HepG2 (cell line): ENCODE results near the gene B4GALT7. TPM values are rescaled to one million over a fixed set of nuclear protein-coding genes. Genes with fewer than 3 reads are reported as not detected.

Experiments
- AGO2 ChIP-seq: fragments of 200-400 bp; formaldehyde crosslinking; optimal IDR thresholded peaks from 2 replicates; pipeline ENCODE3; 2017; ENCODE audit warnings: mild to moderate bottlenecking, low read depth, low read length, moderate library complexity
- AKNA ChIP-seq: sonication (generic); formaldehyde crosslinking; IDR thresholded peaks from 2 replicates; pipeline ENCODE4 v1.4.0; 2020; ENCODE audit warnings: missing genetic modification reagents, borderline replicate concordance
- ARNT ChIP-seq: fragments of 450-650 bp; IDR thresholded peaks from 2 replicates; pipeline ENCODE4 v1.6.1; 2017
- CBX2 ChIP-seq, 2 experiments: fragments of 200-600 bp in 1 of 2; sonication (generic); formaldehyde crosslinking in 1 of 2; IDR thresholded peaks; 2 replicates each; pipeline versions ENCODE4 v1.7.0 to v1.8.1; 2018 to 2022; ENCODE audit warnings: low read depth in 2 of 2, low read length in 1 of 2, mild to moderate bottlenecking in 1 of 2, missing genetic modification reagents in 1 of 2
- CBX5 ChIP-seq: sonication (generic); formaldehyde crosslinking; IDR thresholded peaks from 2 replicates; pipeline ENCODE4 v1.4.0; 2020; ENCODE audit warnings: missing genetic modification reagents, borderline replicate concordance
- HMGXB3 ChIP-seq: sonication (generic); formaldehyde crosslinking; IDR thresholded peaks from 2 replicates; pipeline ENCODE4 v1.4.0; 2020; ENCODE audit warnings: missing genetic modification reagents, borderline replicate concordance
- KDM1A ChIP-seq: IDR thresholded peaks from 2 replicates; pipeline ENCODE4 v1.6.1; 2016; ENCODE audit warnings: missing compliant biosample characterization
- MAFG ChIP-seq: sonication (generic); formaldehyde crosslinking; IDR thresholded peaks from 2 replicates; pipeline ENCODE4 v1.5.1; 2020; ENCODE audit warnings: mild to moderate bottlenecking, missing genetic modification reagents
- MIER3 ChIP-seq: IDR thresholded peaks from 2 replicates; pipeline ENCODE4 v1.6.1; 2016; ENCODE audit warnings: missing compliant biosample characterization, borderline replicate concordance
- NFKBIZ ChIP-seq: IDR thresholded peaks from 2 replicates; pipeline ENCODE4 v1.6.1; 2018; ENCODE audit warnings: missing genetic modification reagents, missing compliant biosample characterization
- REL ChIP-seq: sonication (generic); formaldehyde crosslinking; conservative IDR thresholded peaks from 2 replicates; pipeline ENCODE4 v1.8.0; 2022; ENCODE audit warnings: mild to moderate bottlenecking, missing genetic modification reagents, moderate library complexity
- SCMH1 ChIP-seq: sonication (generic); formaldehyde crosslinking; IDR thresholded peaks from 2 replicates; pipeline ENCODE4 v1.9.0; 2021; ENCODE audit warnings: missing genetic modification reagents, mild to moderate bottlenecking, borderline replicate concordance
- ZBTB21 ChIP-seq: sonication (generic); formaldehyde crosslinking; IDR thresholded peaks from 2 replicates; pipeline ENCODE4 v1.4.0; 2020; ENCODE audit warnings: missing genetic modification reagents
- ZBTB37 ChIP-seq: sonication (generic); formaldehyde crosslinking; IDR thresholded peaks from 2 replicates; pipeline ENCODE4 v1.4.0; 2020; ENCODE audit warnings: mild to moderate bottlenecking, missing genetic modification reagents
- ZC3H13 ChIP-seq: sonication (generic); formaldehyde crosslinking; IDR thresholded peaks from 2 replicates; pipeline ENCODE4 v1.8.1; 2023; ENCODE audit warnings: mild to moderate bottlenecking, missing genetic modification reagents, moderate library complexity
- ZNF121 ChIP-seq: sonication (generic); formaldehyde crosslinking; IDR thresholded peaks from 2 replicates; pipeline ENCODE4 v1.5.0; 2020; ENCODE audit warnings: mild to moderate bottlenecking, missing genetic modification reagents
- ZNF138 ChIP-seq: sonication (generic); formaldehyde crosslinking; IDR thresholded peaks from 2 replicates; pipeline ENCODE4 v1.5.0; 2020; ENCODE audit warnings: mild to moderate bottlenecking, low read depth, missing genetic modification reagents
- ZNF264 ChIP-seq: sonication (generic); formaldehyde crosslinking; IDR thresholded peaks from 2 replicates; pipeline ENCODE4 v1.4.0; 2020; ENCODE audit warnings: missing genetic modification reagents
- ZNF558 ChIP-seq: sonication (generic); formaldehyde crosslinking; IDR thresholded peaks from 2 replicates; pipeline ENCODE4 v1.9.0; 2022; ENCODE audit warnings: mild to moderate bottlenecking, missing genetic modification reagents, borderline replicate concordance
- polyA plus RNA-seq, 8 experiments: library from polyadenylated mRNA; depleted of rRNA in 3 of 8; stranded (reverse) in 7 of 8; unstranded in 1 of 8; fragments of >200 nt; fragmentation: Illumina TruSeq in 4 of 8; extraction: Trizol in 4 of 8; gene quantifications; 2 replicates each; pipeline versions ENCODE4 v1.2.1 to v1.2.3, GENCODE V29; 2011 to 2016; ENCODE audit warnings: low read depth in 4 of 8, missing spikeins in 1 of 8, mixed read lengths in 1 of 8; ENCODE audit not compliant: insufficient read depth in 1 of 8
- total RNA-seq, 5 experiments: library from RNA; depleted of rRNA; stranded (reverse); fragments of >200 nt; fragmentation: Illumina TruSeq; extraction: Trizol; gene quantifications; 2 replicates each; pipeline ENCODE4 v1.2.3, GENCODE V29; 2016; ENCODE audit warnings: low read depth in 1 of 5

The B4GALT7 gene
- total and polyA plus RNA-seq, 2 of the 13 experiments (the other 11 are each of a cell fraction or from before 2014, with no cell fraction given), result 16.4 to 20.5 TPM

- TF ChIP-seq HMGXB3 (CRISPR knock-in tag) (no peak), NFKBIZ (0 out of 2 replicates have a peak, but pooled peaks have one; percentile 48), ZNF138 (CRISPR knock-in tag) (0 out of 2 replicates have a peak, but pooled peaks have one; percentile 41), CBX5 (CRISPR knock-in tag) (peak; percentile 63; the same call in 1 of the 2 replicates), ZNF264 (CRISPR knock-in tag) (no peak), AKNA (CRISPR knock-in tag) (no peak), ZNF558 (peak; percentile 77; the same call in 1 of the 2 replicates), ZBTB21 (CRISPR knock-in tag) (no peak), ZBTB37 (no peak), KDM1A (CRISPR knock-in tag) (no peak), SCMH1 (no peak), MAFG (no peak), MIER3 (CRISPR knock-in tag) (no peak), ZC3H13 (CRISPR knock-in tag) (no peak), ARNT (no peak), REL (CRISPR knock-in tag) (no peak), CBX2 (IDR thresholded peaks at IDR 0.05; ENCODE audit: low read depth, low read length) (no peak), CBX2 (CRISPR knock-in tag; IDR thresholded peaks at IDR 0.05; ENCODE audit: low read depth) (no peak), AGO2 (peak; percentile 52), ZNF121 (no peak)
Measured at GRCh38 chr5:177599731-177600507, at the start of gene B4GALT7 (continued).
